ENCODE results near the gene APLF.

The APLF gene, protein sequence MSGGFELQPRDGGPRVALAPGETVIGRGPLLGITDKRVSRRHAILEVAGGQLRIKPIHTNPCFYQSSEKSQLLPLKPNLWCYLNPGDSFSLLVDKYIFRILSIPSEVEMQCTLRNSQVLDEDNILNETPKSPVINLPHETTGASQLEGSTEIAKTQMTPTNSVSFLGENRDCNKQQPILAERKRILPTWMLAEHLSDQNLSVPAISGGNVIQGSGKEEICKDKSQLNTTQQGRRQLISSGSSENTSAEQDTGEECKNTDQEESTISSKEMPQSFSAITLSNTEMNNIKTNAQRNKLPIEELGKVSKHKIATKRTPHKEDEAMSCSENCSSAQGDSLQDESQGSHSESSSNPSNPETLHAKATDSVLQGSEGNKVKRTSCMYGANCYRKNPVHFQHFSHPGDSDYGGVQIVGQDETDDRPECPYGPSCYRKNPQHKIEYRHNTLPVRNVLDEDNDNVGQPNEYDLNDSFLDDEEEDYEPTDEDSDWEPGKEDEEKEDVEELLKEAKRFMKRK

GRCh38 chr2:68467077-68467960 is at the start of gene APLF, which contains the start of gene FBXO48:
Gene APLF, plus strand, starts transcription at chr2:68467585. Its CDS starts 147 bp downstream, at chr2:68467732.
Gene FBXO48, minus strand, starts transcription at chr2:68467294. Its CDS starts 2,149 bp downstream, at chr2:68465145.
- in situ Hi-C loops (cut with MboI; ENCODE audit: low pct_unique_long_range_greater_than_20kb, low sequenced_read_pairs, unreplicated experiment): no loop called here
- no peak for TF ChIP-seq CTCF (IDR thresholded peaks at IDR 0.05; ENCODE audit: extremely low read depth, insufficient read depth, missing control alignments)
- DNase-seq (ENCODE audit: low spot score): peak; percentile 95

DNA sequence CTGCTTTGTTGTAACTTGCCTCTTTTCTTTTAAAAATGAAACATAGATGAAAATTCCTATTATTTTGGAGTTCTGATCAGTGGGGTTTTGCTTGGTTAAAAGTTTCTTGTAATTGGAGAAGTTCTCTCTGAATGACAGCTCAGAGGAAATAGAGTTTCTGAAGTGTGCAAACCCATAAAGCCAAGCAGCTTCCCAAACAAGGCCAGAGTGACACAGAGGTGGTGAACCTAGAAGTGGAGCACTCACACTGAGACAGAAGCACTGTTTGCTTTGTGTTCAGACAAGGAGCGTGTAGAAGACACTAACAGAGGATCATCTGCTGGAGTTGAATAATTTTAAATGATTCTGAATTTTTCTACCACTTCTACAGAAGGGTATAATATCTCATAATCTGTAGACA is 49.5 kb upstream of the APLF start:
- no peak for DNase-seq (ENCODE audit: low spot score)
- TF ChIP-seq CTCF (IDR thresholded peaks at IDR 0.05; ENCODE audit: extremely low read depth, insufficient read depth, missing control alignments): no peak
- in situ Hi-C loops (cut with MboI; ENCODE audit: low pct_unique_long_range_greater_than_20kb, low sequenced_read_pairs, unreplicated experiment): no loop called here

GRCh38 chr2:68418419-68418818 is 49.0 kb upstream of the APLF start:
- no peak for TF ChIP-seq CTCF (IDR thresholded peaks at IDR 0.05; ENCODE audit: extremely low read depth, insufficient read depth, missing control alignments)
- in situ Hi-C loops (cut with MboI; ENCODE audit: low pct_unique_long_range_greater_than_20kb, low sequenced_read_pairs, unreplicated experiment): no loop called here
- DNase-seq (ENCODE audit: low spot score): no peak

GRCh38 chr2:68418855-68419254 is 48.5 kb upstream of the APLF start:
- TF ChIP-seq CTCF (IDR thresholded peaks at IDR 0.05; ENCODE audit: extremely low read depth, insufficient read depth, missing control alignments): no peak
- DNase-seq (ENCODE audit: low spot score): no peak
- in situ Hi-C loops (cut with MboI; ENCODE audit: low pct_unique_long_range_greater_than_20kb, low sequenced_read_pairs, unreplicated experiment): no loop called here

DNA sequence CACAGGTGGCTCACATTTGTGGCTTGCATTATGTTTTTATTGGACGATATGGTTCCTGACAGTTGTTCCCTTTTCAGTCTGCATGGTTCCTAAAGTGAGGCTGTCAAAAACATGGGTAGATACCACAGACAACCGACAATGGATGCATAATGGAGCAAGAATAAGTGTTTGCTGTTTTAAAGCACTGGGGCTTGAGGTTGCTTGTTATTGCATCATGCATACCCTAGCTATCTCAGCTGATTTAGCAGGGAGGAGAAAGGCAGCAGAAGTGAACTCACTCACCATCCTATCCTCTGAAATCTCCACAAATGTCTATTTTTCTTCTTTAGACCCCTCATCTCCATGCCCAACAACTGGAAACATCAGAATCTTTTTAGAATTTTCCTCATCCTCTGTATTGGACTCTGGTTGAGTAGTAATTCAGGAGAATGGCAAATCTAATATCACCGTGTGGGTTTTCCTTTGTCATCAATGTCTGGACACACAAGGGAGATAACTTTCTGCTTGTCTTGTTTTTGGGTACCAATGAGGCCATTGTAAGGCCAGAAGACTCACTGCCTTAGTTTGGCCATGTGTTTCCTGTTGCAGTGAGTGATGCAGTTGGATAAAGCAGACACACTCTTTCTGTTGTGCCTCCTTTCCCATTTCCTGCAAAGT is 47.0 kb upstream of the APLF start:
- DNase-seq (ENCODE audit: low spot score): no peak
- TF ChIP-seq CTCF (IDR thresholded peaks at IDR 0.05; ENCODE audit: extremely low read depth, insufficient read depth, missing control alignments): no peak
- in situ Hi-C loops (cut with MboI; ENCODE audit: low pct_unique_long_range_greater_than_20kb, low sequenced_read_pairs, unreplicated experiment): no loop called here

All from GM13977 (cell line).